Tibial nerve (tissue), 4 donors: Measurements from ENCODE around the gene LRBA. TPM values are rescaled to one million over a fixed set of nuclear protein-coding genes. Genes with fewer than 3 reads are reported as not detected.
"Not testable (repeated sequence)": the region's sequence is repeated elsewhere in the genome, so short reads cannot be mapped to it uniquely, and the experiment has no call there.

Experiments
- DNase-seq, 2 donors: peaks; one replicate each; pipeline ENCODE4 v3.0.0-alpha.2; 2019; ENCODE audit warnings: low spot score in 2 of 2
- H3K27ac ChIP-seq, 4 donors: fragments of 200-600 bp; sonication (generic) in 3 of 4; one replicate each; pipeline ENCODE4 v1.5.1; 2017 to 2019; ENCODE audit warnings: mild to moderate bottlenecking in 1 of 4
- H3K27me3 ChIP-seq, 2 donors: fragments of 200-600 bp; sonication (generic) in 1 of 2; one replicate each; pipeline versions ENCODE4 v1.5.1 to v1.6.0; 2017 to 2019
- H3K36me3 ChIP-seq, 3 donors: fragments of 200-600 bp; sonication (generic); one replicate each; pipeline ENCODE4 v1.5.1; 2018 to 2019
- H3K4me1 ChIP-seq, 4 donors: fragments of 200-600 bp; sonication (generic) in 3 of 4; one replicate each; pipeline ENCODE4 v1.5.1; 2017 to 2019
- H3K4me3 ChIP-seq, 4 donors: fragments of 200-600 bp; sonication (generic) in 3 of 4; one replicate each; pipeline ENCODE4 v1.5.1; 2017 to 2019; ENCODE audit warnings: mild to moderate bottlenecking in 1 of 4, moderate library complexity in 1 of 4
- H3K9me3 ChIP-seq, 4 donors: fragments of 200-600 bp; sonication (generic) in 3 of 4; one replicate each; pipeline ENCODE4 v1.5.1; 2017 to 2019
- CTCF ChIP-seq, 5 experiments: fragments of 200-600 bp in 3 of 5; fragments of 450-650 bp in 2 of 5; sonication (generic) in 3 of 5; IDR thresholded peaks; one replicate each; pipeline ENCODE4 v1.5.1; 2016 to 2019; ENCODE audit warnings: antibody characterized with exemption in 5 of 5, mild to moderate bottlenecking in 3 of 5, moderate library complexity in 2 of 5
- EP300 ChIP-seq, 2 donors: sonication (generic); formaldehyde crosslinking; IDR thresholded peaks; one replicate each; pipeline ENCODE4 v1.6.1; 2017; ENCODE audit warnings: antibody characterized with exemption in 2 of 2, mild to moderate bottlenecking in 1 of 2
- POLR2A ChIP-seq, 2 donors: fragments of 450-650 bp; IDR thresholded peaks; one replicate each; pipeline ENCODE4 v1.6.1; 2017; ENCODE audit warnings: antibody characterized with exemption in 2 of 2, mild to moderate bottlenecking in 2 of 2, moderate library complexity in 2 of 2
- WGBS, 2 donors: methylation state at CpG; one replicate each; pipeline ENCODE4 v1.1.5; 2018; 5-methylcytosine and 5-hydroxymethylcytosine counted together
- total RNA-seq, 4 donors: library from RNA; depleted of rRNA; stranded (reverse); fragments of >200 nt; gene quantifications; one replicate each; pipeline ENCODE4 v1.1.0, GENCODE V29; 2016

The LRBA gene
- total RNA-seq, 4 donors from 2014 or later, result 35.4 to 43.1 (median 38.0) TPM

GRCh38 chr4:150962245-150962644, 52.8 kb downstream of the LRBA start:
- no peak for TF ChIP-seq EP300 (IDR thresholded peaks at IDR 0.05)
- TF ChIP-seq CTCF (IDR thresholded peaks at IDR 0.05), result no peak
- no peak for TF ChIP-seq POLR2A (IDR thresholded peaks at IDR 0.05)
- 74 to 76% methylated on average over 1 of the region's 1 CpG for WGBS, 2 donors
- Histone ChIP-seq H3K27me3 (no peaks in the 10 kb centered on the region), H3K4me1 (peaks cover 0 to 18% (median 0%) of the 10 kb centered on the region in 4 donors), H3K27ac (no peak overlapping the region), H3K4me3 (no peak overlapping the region), H3K36me3 (peaks cover 0 to 8% (median 0%) of the 10 kb centered on the region in 3 donors), H3K9me3 (peaks cover 0 to 9% (median 0%) of the 10 kb centered on the region in 4 donors)
- no peak for DNase-seq

GRCh38 chr4:150961566-150961965, 53.5 kb downstream of the LRBA start:
- Histone ChIP-seq H3K4me1 (peaks cover 0 to 18% (median 0%) of the 10 kb centered on the region in 4 donors), H3K9me3 (peaks cover 0 to 9% (median 0%) of the 10 kb centered on the region in 4 donors), H3K4me3 (no peak overlapping the region), H3K27ac (no peak overlapping the region), H3K27me3 (no peaks in the 10 kb centered on the region), H3K36me3 (peaks cover 0 to 8% (median 0%) of the 10 kb centered on the region in 3 donors)
- no peak for DNase-seq
- TF ChIP-seq CTCF (IDR thresholded peaks at IDR 0.05) (no peak), POLR2A (IDR thresholded peaks at IDR 0.05) (no peak), EP300 (IDR thresholded peaks at IDR 0.05) (no peak)
- 35 to 46% methylated on average over 1 of the region's 1 CpG for WGBS, 2 donors

- WGBS, 2 donors, result 93 to 96% methylated on average over 2 of the region's 2 CpGs
- no peaks in the 10 kb centered on the region for H3K27me3 ChIP-seq
- DNase-seq, result no peak
- H3K36me3 ChIP-seq, result peaks cover 0 to 8% (median 0%) of the 10 kb centered on the region in 3 donors
- no peak for TF ChIP-seq POLR2A (IDR thresholded peaks at IDR 0.05)
- H3K9me3 ChIP-seq, result peaks cover 0 to 9% (median 0%) of the 10 kb centered on the region in 4 donors
- H3K4me1 ChIP-seq, result peaks cover 0 to 18% (median 0%) of the 10 kb centered on the region in 4 donors
- no peak overlapping the region for H3K27ac ChIP-seq
- H3K4me3 ChIP-seq, result no peak overlapping the region
These were observed 54.3 kb downstream of the LRBA start for GRCh38 chr4:150960818-150961217.

GRCh38 chr4:150960079-150960478, 55.0 kb downstream of the LRBA start:
- H3K9me3 ChIP-seq, result peaks cover 0 to 9% (median 0%) of the 10 kb centered on the region in 4 donors
- 82 to 86% methylated on average over 2 of the region's 2 CpGs for WGBS, 2 donors
- no peak overlapping the region for H3K4me3 ChIP-seq
- H3K36me3 ChIP-seq, result peaks cover 0 to 8% (median 0%) of the 10 kb centered on the region in 3 donors
- peaks cover 0 to 18% (median 0%) of the 10 kb centered on the region in 4 donors for H3K4me1 ChIP-seq
- no peak overlapping the region for H3K27ac ChIP-seq
- no peak for DNase-seq
- H3K27me3 ChIP-seq, result no peaks in the 10 kb centered on the region
- TF ChIP-seq POLR2A (IDR thresholded peaks at IDR 0.05) (no peak), EP300 (IDR thresholded peaks at IDR 0.05) (no peak), CTCF (IDR thresholded peaks at IDR 0.05) (peak in 3 of 5 experiments; percentile 9 to 19 (median 13))

GRCh38 chr4:150957981-150958380, 57.1 kb downstream of the LRBA start:
- WGBS, 2 donors, result 96 to 100% methylated on average over 4 of the region's 4 CpGs
- not testable (repeated sequence) for H3K9me3 ChIP-seq, H3K27me3 ChIP-seq, H3K27ac ChIP-seq, H3K36me3 ChIP-seq, DNase-seq, H3K4me3 ChIP-seq
- H3K4me1 ChIP-seq, result peaks cover 0 to 18% (median 0%) of the 10 kb centered on the region in 4 donors

GRCh38 chr4:150957095-150957494, 58.0 kb downstream of the LRBA start:
- not testable (repeated sequence) for H3K4me3 ChIP-seq, H3K36me3 ChIP-seq, DNase-seq, H3K9me3 ChIP-seq, H3K27ac ChIP-seq, H3K27me3 ChIP-seq
- H3K4me1 ChIP-seq, result peaks cover 0 to 12% (median 0%) of the 10 kb centered on the region in 4 donors
- WGBS, 2 donors, result 75 to 100% methylated on average over 1 of the region's 1 CpG

- H3K27me3 ChIP-seq, H3K27ac ChIP-seq, H3K4me1 ChIP-seq, H3K9me3 ChIP-seq, DNase-seq, H3K36me3 ChIP-seq, H3K4me3 ChIP-seq: not testable (repeated sequence)
- WGBS, 2 donors, result 92 to 96% methylated on average over 15 to 17 of the region's 28 CpGs
These were observed 61.2 kb downstream of the LRBA start for GRCh38 chr4:150953916-150954315.
